ENCODE data around the gene PIP4K2A.

DNA sequence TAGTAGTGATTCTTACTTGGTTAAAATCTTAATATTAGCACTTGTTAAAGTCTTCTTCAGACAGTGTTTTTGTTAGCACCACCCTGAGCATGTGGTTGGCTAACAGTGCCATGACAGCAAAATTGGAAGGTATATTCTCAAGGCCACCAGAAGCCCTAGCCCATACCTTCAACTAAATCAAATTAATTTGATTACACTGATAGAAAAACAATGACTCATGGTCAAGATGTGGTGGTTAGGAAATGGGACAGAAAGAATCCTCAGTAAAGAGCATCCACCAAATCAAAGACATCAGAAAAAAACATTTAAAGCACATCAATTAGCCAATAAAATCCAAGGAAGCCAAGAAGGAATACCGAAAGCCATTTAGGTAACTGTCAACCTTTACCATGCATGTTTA lies 75.5 kb downstream of the PIP4K2A start:
- TF ChIP-seq CTCF (IDR thresholded peaks at IDR 0.05): no peak
- no peak for TF ChIP-seq POLR2AphosphoS5 (IDR thresholded peaks at IDR 0.05)

Measured in suprapubic skin (tissue), 3 donors.